Measurements from ENCODE around the gene KCTD16.

The KCTD16 gene

DNA sequence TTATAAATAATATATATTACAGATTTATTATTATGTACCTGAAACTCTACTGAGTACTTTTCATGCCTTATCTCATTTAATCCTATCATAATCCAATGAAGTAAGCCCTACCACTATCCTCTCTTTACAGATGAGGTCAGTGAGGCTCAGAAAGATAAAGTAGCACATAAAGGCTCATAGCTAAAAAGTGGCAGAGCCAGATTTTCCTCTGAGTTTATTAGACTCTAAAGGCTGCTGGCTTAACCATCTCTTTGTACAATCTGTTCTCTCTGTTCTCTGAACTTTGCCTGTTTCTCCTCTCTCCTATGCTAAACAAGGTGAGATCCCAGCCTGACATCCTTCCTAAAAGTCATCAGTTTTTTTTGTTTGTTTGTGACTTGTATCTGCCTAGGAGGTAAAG lies 311.2 kb downstream of the KCTD16 start:
- no peak overlapping the region for H3K4me3 ChIP-seq (ENCODE audit: low read depth in 1 of 2, low read length in 2 of 2)
- no peak overlapping the region for H3K9ac ChIP-seq (ENCODE audit: low read depth, low read length)
- H2AFZ ChIP-seq (ENCODE audit: low read depth, low read length), result no peak overlapping the region
- ATAC-seq (ENCODE audit: insufficient read depth, low read depth) (no peak), DNase-seq (no peak)
- no peaks in the 10 kb centered on the region for H3K27me3 ChIP-seq (ENCODE audit: insufficient read depth, low read length, poor library complexity)
- H3K36me3 ChIP-seq (ENCODE audit: insufficient read depth, low read length), result no peaks in the 10 kb centered on the region
- no peaks in the 10 kb centered on the region for H3K4me1 ChIP-seq (ENCODE audit: insufficient read depth, low read length)
- H3K9me3 ChIP-seq (ENCODE audit: insufficient read depth, low read length, severe bottlenecking), result no peaks in the 10 kb centered on the region
- no peak overlapping the region for H3K27ac ChIP-seq (ENCODE audit: low read length)
- no peaks in the 10 kb centered on the region for H4K20me1 ChIP-seq (ENCODE audit: insufficient read depth, low read length)
- TF ChIP-seq, protein P1, sequence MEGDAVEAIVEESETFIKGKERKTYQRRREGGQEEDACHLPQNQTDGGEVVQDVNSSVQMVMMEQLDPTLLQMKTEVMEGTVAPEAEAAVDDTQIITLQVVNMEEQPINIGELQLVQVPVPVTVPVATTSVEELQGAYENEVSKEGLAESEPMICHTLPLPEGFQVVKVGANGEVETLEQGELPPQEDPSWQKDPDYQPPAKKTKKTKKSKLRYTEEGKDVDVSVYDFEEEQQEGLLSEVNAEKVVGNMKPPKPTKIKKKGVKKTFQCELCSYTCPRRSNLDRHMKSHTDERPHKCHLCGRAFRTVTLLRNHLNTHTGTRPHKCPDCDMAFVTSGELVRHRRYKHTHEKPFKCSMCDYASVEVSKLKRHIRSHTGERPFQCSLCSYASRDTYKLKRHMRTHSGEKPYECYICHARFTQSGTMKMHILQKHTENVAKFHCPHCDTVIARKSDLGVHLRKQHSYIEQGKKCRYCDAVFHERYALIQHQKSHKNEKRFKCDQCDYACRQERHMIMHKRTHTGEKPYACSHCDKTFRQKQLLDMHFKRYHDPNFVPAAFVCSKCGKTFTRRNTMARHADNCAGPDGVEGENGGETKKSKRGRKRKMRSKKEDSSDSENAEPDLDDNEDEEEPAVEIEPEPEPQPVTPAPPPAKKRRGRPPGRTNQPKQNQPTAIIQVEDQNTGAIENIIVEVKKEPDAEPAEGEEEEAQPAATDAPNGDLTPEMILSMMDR (IDR thresholded peaks at IDR 0.05; ENCODE audit: borderline replicate concordance, extremely low read depth, low read length, poor library complexity, severe bottlenecking), result no peak
- no peak for TF ChIP-seq EZH2 (IDR thresholded peaks at IDR 0.05; ENCODE audit: borderline replicate concordance, low read depth, low read length, severe bottlenecking)
- no peak overlapping the region for H3K4me2 ChIP-seq (ENCODE audit: insufficient read depth, low read length)
- no peaks in the 10 kb centered on the region for H3K79me2 ChIP-seq (ENCODE audit: insufficient read depth, low read length)

DNA sequence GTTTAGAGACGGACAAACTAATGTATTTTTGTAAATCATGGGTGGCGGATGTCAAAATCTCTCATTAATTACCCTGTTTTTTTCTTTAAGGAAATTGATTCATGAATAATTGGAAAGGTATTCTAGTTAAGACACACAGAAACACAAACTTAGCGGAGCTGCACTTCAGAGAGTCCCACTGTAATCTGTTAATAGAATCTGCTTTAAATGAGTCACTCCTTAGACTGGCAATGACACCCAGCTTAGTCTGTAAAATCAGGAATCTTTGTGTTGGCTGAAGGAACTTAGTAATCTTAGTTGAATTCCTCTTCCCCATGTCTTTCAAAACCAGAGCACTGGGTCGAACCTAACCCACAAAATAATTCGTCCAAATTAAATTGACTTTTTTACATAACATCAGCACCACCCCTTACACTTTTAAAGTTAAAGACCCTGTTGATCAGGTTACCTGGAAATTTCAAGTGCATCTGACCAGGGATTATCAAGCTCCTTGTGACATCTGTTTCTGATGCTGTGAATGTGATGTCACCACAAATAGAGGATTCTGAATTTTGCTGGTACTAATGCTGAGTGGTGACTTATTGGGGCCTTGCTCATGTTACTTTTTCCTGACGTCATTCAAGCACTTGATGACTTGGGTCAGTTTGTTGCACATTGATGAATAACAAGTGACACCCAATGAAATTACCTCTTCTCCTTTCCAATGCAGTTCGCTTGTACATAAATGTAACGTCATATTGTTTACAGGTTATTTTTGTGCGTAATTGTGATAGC lies 313.6 kb downstream of the KCTD16 start:
- no peaks in the 10 kb centered on the region for H3K27me3 ChIP-seq (ENCODE audit: insufficient read depth, low read length, poor library complexity)
- no peak overlapping the region for H2AFZ ChIP-seq (ENCODE audit: low read depth, low read length)
- DNase-seq (no peak), ATAC-seq (ENCODE audit: insufficient read depth, low read depth) (no peak)
- H3K79me2 ChIP-seq (ENCODE audit: insufficient read depth, low read length), result no peaks in the 10 kb centered on the region
- no peak overlapping the region for H3K4me3 ChIP-seq (ENCODE audit: low read depth in 1 of 2, low read length in 2 of 2)
- H3K4me1 ChIP-seq (ENCODE audit: insufficient read depth, low read length), result no peaks in the 10 kb centered on the region
- H4K20me1 ChIP-seq (ENCODE audit: insufficient read depth, low read length), result no peaks in the 10 kb centered on the region
- no peak overlapping the region for H3K4me2 ChIP-seq (ENCODE audit: insufficient read depth, low read length)
- H3K9me3 ChIP-seq (ENCODE audit: insufficient read depth, low read length, severe bottlenecking), result no peaks in the 10 kb centered on the region
- TF ChIP-seq, protein P1 (IDR thresholded peaks at IDR 0.05; ENCODE audit: borderline replicate concordance, extremely low read depth, low read length, poor library complexity, severe bottlenecking), result no peak
- no peak for TF ChIP-seq EZH2 (IDR thresholded peaks at IDR 0.05; ENCODE audit: borderline replicate concordance, low read depth, low read length, severe bottlenecking)
- H3K27ac ChIP-seq (ENCODE audit: low read length), result no peak overlapping the region
- no peaks in the 10 kb centered on the region for H3K36me3 ChIP-seq (ENCODE audit: insufficient read depth, low read length)
- H3K9ac ChIP-seq (ENCODE audit: low read depth, low read length), result no peak overlapping the region

- H3K4me3 ChIP-seq (ENCODE audit: low read depth in 1 of 2, low read length in 2 of 2), result no peak overlapping the region
- H3K9me3 ChIP-seq (ENCODE audit: insufficient read depth, low read length, severe bottlenecking), result no peaks in the 10 kb centered on the region
- TF ChIP-seq EZH2 (IDR thresholded peaks at IDR 0.05; ENCODE audit: borderline replicate concordance, low read depth, low read length, severe bottlenecking), result no peak
- TF ChIP-seq, protein P1 (IDR thresholded peaks at IDR 0.05; ENCODE audit: borderline replicate concordance, extremely low read depth, low read length, poor library complexity, severe bottlenecking), result no peak
- H3K27ac ChIP-seq (ENCODE audit: low read length), result no peak overlapping the region
- no peaks in the 10 kb centered on the region for H3K4me1 ChIP-seq (ENCODE audit: insufficient read depth, low read length)
- H2AFZ ChIP-seq (ENCODE audit: low read depth, low read length), result no peak overlapping the region
- H3K9ac ChIP-seq (ENCODE audit: low read depth, low read length), result no peak overlapping the region
- H3K79me2 ChIP-seq (ENCODE audit: insufficient read depth, low read length), result no peaks in the 10 kb centered on the region
- no peak for DNase-seq
- H3K27me3 ChIP-seq (ENCODE audit: insufficient read depth, low read length, poor library complexity), result no peaks in the 10 kb centered on the region
- no peak for ATAC-seq (ENCODE audit: insufficient read depth, low read depth)
- H3K4me2 ChIP-seq (ENCODE audit: insufficient read depth, low read length), result no peak overlapping the region
- no peaks in the 10 kb centered on the region for H3K36me3 ChIP-seq (ENCODE audit: insufficient read depth, low read length)
- H4K20me1 ChIP-seq (ENCODE audit: insufficient read depth, low read length), result no peaks in the 10 kb centered on the region
Measured at GRCh38 chr5:144485540-144485939, 314.9 kb downstream of the KCTD16 start.
